Caki2 (cell line): ENCODE results near the gene TMEM235. TPM values are rescaled to one million over a fixed set of nuclear protein-coding genes. Genes with fewer than 3 reads are reported as not detected.
"Not testable (repeated sequence)": the region's sequence is repeated elsewhere in the genome, so short reads cannot be mapped to it uniquely, and the experiment has no call there.

Experiments
- DNase-seq: peaks from one replicate; pipeline ENCODE4 v3.0.0-alpha.2; 2015; ENCODE audit warnings: low read depth
- in situ Hi-C: cut with HindIII; loops from 2 replicates; pipeline ENCODE4 v1.10.0; 2016; ENCODE audit warnings: low sequenced_read_pairs, low pct_unique_long_range_greater_than_20kb, mixed read lengths
- total RNA-seq: library from RNA; depleted of rRNA; stranded (reverse); fragments of >200 nt; shearing (Covaris generic); gene quantifications from 2 replicates; pipeline ENCODE4 v1.2.3, GENCODE V29; 2014; ENCODE audit warnings: low replicate concordance

Gene TMEM235
- total RNA-seq, 1 experiment from 2014 or later, result not detected

DNA sequence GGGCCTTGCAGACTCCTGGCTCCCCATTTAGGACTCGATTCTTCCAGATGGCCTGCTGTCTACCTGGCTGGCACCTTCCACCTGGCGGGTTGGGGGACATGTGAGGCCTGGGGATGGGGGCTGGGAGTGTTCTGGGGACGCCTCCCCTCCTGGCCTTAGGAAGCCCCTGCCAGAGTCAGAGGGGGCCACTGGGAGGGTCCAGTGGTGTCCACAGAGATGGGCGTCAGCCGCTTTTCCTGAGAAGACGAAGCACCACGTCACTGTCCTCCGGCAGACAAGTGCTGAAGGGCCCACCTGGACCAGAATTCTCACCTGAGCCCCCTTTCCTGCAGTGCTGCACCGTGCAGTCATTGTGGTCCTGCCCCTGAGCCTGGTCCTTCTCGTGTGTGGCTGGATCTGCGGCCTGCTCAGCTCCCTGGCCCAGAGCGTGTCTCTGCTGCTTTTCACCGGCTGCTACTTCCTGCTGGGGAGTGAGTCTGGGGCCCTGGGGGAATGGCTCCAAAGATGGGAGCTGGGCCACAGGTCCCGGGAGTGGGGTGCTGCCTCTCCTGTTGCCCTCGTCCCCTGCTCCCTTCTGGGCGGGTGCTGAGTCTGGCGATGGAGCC lies 2.9 kb downstream of the TMEM235 start:
- in situ Hi-C loops, result no loop called here
- DNase-seq, result no peak

DNA sequence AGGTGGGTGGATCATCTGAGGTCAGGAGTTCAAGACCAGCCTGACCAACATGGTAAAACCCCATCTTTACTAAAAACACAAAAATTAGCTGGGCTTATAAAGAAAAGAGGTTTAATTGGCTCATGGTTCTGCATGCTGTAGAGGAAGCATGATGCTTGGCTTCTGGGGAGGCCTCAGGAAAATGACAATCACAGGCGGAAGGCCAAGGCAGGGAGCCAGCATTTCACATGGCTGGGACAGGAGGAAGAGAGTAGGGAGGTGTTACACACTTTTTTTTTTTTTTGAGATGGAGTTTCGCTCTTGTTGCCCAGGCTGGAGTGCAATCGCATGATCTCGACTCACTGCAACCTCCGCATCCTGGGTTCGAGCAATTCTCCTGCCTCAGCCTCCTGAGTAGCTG lies 3.6 kb downstream of the TMEM235 start:
- in situ Hi-C loops, DNase-seq: not testable (repeated sequence)

DNA sequence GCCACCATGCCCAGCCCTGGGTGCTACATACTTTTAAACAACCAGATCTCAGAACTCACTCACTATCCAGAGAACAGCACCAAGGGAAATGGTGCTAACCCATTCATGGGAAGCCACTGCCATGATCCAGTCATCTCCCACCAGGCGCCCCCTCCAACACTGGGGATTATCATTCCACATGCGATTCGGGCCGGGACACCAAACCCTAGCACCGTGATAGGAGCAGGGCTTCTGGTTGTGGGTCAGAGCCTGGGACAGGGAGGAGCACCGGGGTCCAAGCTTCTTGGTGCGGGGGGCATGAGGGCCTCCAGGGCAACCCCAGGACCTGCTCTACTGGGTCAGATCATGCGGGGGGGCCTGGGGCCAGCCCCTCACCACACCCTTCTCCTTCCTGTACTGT lies 4.5 kb downstream of the TMEM235 start:
- in situ Hi-C loops, result no loop called here

DNA sequence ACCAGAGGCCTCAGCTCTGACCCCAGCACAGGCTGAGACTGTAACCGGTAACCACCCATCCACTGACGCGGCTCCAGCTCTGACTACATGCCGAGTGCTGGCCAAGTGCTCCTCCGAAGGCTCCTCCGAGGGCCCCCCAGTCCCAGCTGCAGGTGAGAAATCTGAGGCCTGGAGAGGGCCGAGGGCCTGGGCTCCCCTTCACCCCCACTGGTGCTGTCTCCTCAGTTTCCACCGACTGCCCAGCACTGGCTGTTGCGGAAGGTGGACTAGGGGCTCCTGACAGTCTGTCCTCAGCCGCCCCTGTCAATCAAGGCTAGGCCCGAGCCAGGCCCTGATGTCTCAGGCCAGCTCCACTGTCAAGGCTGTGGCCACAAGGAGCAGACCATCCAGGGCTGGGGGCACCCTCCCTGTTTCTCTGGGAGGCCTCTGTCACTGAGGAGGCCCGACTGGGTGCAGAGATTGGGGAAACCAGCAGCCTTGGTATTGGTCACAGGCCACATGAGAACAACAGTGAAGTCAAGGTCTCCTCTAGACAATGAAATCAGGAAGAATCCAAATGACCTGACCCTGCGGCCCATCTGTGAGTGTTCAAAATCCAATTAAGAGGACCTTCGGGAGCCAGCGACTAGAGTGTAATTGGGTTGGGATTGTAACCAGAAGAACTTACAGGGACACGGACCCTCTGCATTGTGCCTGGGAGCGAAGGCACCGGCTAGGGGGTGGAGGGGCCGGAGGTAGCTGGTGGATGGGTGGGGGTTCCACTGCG lies 5.1 kb downstream of the TMEM235 start:
- DNase-seq, result no peak
- in situ Hi-C loops, result no loop called here

More for the DNA sequence above, 4.5 kb downstream of the TMEM235 start:
- no peak for DNase-seq

DNA sequence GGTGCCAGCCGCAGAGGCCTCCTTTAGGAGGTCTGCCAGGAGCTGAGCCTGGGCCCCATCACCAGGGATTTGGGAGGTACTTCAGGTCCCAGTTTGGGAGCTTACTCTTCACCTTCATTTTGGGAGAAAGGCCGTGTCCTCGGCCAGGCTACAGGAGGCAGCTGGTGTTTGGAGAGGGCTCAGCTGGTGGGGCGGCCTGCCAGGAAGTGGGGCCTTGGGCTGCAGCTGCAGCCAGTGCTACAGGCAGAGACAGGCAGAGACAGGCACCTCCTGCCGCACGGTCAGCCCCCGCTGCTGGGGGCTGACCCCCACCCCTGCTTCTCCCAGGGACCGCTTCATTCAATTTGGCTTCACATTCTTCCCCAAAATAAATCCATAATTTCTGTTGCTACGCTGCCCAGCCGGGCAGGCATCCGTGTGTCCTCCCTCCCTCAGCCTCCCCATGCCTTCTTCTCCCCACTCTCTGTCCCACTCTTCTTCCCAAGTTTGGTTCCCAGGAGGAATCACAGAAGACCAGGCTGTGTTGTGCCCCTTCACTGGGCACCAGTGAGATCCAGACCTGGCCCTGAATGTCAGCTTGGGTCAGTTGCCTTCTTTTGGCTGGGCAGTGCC lies 6.1 kb downstream of the TMEM235 start:
- DNase-seq, result no peak
- in situ Hi-C loops, result no loop called here

DNA sequence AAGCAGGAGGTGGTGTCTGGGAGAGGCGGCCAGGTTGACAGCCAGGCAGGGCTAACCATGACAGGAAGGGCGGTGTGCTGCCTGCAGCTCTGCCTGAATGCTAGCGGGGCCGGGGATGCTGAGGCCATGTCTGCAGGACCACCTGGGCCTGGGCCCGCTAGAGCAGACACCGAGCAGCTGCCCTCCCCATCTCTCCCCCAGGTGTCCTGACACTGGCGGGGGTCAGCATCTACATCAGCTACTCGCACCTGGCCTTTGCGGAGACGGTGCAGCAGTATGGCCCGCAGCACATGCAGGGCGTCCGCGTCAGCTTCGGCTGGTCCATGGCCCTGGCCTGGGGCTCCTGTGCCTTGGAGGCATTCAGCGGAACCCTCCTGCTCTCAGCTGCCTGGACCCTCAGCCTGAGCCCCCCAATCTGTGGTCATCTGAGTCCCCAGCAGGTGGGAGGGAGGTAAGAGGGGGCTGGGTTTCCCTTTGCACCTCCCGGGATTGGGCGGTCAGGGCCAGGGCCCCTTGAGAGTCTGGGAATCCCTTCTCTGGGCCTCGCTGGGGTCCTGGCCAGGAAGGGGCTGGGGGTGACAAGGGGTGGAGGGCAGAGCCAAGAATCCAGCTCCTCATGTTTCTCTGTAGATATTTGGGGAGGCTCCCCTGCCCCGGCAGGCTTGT lies 7.5 kb downstream of the TMEM235 start:
- no peak for DNase-seq
- in situ Hi-C loops, result no loop called here

DNA sequence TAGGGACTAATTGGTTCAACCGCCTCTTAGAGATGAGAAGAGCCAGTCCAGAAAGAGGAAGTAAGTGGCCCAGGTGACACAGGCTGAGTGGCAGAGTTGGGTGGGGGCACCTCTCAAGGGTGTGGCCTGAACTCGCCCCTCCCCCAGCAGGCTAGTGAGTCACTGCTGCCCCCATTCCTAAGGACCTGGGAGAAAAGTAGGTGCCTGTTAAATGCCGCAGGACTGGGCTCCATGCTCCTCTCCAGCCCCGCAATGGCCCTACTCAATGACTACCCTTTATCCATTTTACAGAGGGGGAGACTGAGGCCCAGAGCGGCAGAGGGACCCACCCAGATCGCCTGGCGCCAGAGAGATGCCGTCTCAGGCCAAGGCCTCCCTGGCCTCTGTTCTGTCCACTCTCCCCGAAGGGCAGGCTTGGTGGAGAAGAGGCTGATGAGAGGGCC lies 8.1 kb downstream of the TMEM235 start:
- DNase-seq, result no peak
- in situ Hi-C loops, result no loop called here

DNA sequence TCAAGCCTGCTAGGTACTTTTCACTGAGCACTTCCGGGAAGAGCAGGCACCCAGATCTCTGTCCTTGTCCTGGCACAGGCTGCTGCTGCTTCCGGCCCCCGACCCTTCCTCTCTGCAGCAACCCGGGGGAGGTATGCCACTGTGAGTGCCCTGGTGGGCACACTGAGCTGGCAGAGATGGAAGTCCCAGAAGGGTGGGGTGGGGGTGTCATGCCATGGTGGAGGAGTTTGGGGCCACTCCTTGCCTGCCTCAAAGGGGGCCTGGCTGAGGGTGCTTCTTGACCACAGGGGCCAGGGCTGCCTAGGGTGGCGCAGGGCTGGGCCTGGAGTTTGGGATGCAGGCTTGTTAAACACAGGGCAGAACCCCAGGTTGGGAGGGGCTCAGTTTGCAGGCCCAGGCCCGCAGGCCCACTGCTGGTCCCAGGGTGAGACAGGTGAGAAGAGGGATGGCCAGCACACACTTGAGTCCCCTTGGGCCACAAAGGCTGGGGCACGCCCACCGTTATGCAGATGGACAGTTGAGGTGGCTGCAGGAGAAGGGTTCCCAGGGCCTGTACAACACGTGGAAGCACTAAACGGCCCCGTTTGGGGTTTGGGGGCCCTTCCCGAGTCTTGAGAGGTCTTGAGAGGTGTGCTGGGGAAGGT lies 8.7 kb downstream of the TMEM235 start:
- no peak for DNase-seq
- in situ Hi-C loops, result no loop called here

DNA sequence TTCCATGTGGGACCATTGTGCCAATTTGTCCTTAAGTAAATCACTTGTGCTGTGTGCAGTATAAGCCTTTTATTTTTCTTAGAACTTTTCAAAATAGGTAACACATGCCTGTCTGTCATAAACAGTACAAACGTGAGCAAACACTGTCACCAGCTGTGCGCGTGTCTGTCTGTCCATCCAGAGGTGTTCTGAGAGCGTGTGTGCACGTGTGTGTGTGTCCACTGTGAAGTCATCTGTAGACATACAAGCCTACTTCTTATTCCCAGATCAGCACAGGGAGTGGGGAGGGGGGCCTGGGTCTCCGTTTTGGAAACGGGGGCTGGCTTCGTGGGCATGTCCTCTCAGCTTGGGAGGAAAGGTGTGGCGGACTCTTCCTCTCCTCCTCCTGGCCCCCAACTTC lies 9.4 kb downstream of the TMEM235 start:
- in situ Hi-C loops, result no loop called here
- DNase-seq, result no peak

DNA sequence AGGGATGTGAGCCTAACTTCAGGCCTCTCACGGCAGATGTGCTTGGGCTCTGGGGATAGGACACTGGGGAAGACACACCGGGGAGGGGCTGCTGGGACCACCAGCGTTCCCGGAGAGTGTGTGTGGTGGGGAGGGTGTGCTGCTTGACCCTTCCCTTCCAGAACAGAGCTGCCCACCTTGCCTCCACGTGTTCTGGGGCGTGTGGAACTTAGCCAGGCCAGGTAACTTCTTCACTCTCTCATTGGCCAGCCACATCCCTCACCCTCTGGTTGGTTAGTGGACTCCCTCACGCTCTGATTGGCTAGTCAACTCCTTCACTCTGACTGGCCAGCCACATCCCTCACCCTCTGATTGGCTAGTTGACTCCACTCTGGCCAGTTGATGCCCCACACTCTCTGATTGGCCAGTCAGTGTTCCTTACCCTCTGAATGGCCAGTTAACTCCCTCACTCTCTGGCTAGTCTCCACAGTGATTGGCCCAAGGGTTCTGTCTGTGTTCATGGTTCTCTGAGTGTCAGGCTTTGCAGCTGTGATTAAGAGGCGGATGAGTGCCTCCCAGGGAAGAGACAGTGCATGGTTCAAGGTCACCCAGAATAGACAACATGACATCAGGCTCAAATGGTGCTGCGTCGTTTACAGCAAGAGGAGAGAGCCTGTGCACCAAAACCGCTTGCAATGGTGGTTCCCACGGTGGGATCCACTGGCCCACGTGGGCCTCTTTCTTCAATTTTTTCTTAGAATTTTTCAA lies 10.0 kb downstream of the TMEM235 start:
- in situ Hi-C loops, result no loop called here

DNA sequence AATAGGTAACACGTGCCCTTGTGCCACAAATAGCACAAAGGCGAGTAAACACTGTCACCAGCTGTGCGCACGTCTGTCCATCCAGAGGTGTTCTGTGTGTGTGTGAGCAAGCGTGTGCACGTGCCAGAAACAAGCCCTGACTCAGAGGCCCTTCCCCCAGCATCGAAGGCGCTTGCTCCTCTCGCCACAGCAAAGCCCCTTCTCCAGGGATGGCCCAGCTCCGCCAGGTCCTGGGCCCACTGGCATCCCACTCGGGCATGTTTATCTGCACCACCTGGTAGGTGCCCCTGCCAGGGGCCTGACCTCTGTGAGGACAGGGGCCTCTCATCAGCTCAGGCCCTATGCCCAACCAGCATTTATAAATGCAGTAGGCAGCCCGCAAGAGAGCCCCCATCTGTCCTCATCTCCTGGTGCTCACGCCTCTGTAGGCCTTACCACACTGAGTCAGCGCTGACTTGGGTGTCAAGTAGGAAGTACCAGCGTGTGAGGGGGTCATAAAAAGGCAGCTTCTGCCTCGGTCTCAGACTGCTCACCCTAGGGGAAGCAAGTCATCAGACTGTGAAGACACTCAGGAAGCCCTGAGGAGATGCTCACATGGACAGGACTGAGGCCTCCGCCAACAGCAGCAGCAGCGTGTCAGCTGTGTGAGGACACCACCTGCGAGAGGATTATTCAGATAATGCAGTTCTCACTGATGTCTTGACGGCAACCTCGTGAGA lies 10.8 kb downstream of the TMEM235 start:
- in situ Hi-C loops, result no loop called here
- DNase-seq, result no peak

More for the DNA sequence above, 10.0 kb downstream of the TMEM235 start:
- peak; percentile 77 for DNase-seq

DNA sequence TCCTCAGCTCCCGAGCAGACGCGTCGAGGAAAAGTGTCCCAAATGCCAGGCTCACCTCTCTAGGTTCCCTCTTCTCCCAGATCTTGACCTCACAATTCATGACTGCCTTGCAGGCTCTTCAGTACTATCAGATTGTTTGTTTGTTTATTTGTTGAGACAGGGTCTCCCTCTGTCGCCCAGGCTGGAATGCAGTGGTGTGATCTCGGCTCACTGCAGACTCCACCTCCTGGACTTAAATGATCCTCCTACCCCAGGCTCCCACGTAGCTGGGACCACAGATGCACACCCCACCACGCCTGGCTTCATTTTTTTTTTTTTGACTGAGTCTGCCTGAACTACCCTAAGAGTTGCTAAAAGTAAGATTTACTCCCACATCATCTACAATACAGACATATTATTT lies 15.9 kb downstream of the TMEM235 start:
- in situ Hi-C loops, result no loop called here
- no peak for DNase-seq

DNA sequence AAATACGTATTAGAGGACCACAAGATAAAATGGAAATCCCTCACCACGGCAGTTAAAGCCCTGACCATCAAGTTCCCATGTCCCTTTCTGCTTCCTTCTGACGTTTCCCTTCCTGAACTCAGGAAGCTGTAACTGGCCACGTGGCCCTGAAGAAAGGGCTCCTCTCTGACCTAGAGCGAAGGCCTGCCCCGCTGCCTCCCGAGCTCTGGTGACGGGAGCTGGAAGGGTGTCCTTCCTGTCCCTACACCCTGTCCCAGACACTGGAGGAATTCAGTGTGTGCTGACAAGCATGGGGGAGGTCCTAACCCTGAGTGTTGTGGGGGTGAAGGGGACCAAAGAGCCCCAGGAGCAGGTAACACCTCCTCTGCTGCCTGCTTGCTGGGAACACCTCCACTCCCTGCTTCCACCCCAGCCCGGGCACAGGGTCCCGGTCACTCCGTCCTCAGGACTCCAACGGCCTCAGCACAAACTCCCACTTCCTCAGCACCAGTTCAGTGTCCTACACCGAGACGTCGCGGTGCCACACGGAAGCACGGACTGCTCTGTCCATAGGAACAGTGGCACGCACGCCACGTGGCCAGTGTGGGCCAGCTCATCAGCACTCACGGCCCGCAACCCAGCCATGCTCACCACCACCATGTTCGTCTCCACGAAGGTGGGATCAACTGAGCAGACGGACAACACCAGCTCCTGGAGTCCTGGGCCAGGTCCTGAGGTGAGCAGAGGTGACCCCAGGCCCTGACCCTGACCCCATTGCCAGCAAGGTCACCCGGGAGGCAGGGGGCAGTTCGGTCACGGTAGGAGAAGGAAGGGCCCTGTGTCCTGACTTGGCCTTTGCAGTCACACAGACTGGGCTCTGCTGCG lies 16.9 kb downstream of the TMEM235 start:
- DNase-seq, result no peak
- in situ Hi-C loops, result no loop called here

DNA sequence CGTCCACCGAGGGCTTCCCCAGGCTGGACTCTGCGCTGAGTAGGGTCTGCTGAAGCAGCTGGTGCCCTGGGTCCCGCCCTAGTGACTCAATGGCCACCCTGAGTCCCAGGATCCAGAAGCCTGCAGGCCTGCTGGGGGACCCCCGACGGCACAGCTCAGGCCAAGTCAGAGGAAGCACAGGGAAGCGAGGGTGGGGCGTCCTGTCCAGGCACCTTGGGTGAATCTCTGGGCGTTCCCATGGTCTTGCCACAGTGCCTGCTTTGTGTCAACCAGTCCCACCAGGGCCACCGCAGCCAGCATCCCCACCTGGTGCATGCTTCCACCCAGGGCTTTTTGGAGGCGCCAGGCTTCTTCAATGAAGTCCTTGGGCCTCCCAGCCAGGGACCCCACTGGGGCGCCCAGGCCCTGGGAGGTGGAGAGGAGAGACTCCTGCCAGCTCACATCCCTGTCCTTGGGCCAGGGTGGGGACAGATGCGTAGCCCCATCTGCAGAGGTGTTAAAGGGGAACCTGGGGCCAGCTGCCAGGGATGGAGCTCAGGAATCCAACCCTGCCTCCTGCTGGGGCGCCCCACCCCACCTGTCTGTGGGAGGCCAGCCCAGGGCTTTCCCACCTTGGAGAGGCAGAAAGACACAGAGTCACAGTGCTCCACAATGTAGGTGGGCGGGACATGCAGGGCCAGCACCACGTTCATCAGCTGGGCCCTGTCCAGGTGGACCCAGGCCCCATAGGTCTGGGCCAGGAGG lies 17.8 kb downstream of the TMEM235 start:
- no peak for DNase-seq
- in situ Hi-C loops, result no loop called here

DNA sequence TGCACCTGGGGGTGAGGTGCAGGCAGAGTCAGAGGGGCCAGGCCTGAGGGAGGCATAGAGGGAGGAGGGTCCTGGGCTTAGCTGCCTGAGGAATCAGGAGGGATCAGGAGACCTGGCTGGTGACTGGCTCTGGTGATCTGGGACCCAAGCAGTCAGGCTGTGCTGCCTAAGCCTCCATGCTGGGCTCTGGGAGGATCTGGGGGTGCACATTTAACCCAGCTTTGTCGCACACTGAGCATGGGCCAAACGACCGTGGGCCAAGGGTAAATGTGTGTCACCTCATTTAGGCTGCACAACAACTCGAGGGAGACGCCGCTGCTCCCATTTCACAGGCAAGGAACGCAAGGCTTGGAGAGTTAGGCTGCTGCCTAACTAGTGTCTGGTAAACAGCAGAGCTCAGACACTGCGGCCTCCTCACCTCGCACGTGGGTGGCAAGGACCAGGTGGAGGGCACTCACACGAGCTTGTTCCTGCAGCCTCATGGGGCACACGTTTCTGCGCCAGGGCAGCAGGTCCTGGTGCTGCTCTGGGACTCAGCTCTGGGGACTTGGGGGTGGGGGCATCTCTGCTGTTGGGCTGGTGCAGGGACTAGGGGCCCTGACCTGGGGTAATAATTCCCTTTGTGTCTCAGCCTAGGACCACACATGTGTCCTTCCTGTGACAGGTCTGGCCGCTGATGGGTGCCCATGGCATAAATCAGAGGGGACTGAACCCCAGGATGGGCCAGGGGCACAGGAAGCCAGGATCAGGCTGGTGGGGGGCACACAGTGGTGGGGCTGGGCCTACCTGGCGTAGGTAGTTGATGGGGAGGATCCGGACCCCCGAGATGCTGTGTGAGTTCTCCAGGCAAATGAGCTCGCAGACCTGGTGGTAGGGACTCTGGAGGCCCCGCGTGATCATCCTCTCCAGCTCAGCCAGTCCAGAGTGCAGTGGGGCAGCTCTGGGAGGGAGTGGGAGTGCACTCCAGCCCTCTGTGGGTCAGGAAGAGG lies 18.7 kb downstream of the TMEM235 start:
- DNase-seq, result no peak
- in situ Hi-C loops, result no loop called here
